B cell (primary cell): ENCODE results near the gene ENTHD1. TPM values are rescaled to one million over a fixed set of nuclear protein-coding genes. Genes with fewer than 3 reads are reported as not detected.

Source experiments
- ATAC-seq: fragments of 200-7000 bp; cut with Tn5 transposase; one replicate; pipeline ENCODE4 v1.10.0; 2021; ENCODE audit warnings: low read depth, mild to moderate bottlenecking, moderate number of reproducible peaks, moderate library complexity
- CTCF ChIA-PET: fragments of 350-600 bp; sonication (Branson Sonifier 250); formaldehyde crosslinking; loops from one replicate; lab custom pipeline; 2021; ENCODE audit warnings: antibody characterized with exemption, inconsistent platforms; lab: Charles Lee
- POLR2A ChIA-PET: fragments of 350-600 bp; sonication (Branson Sonifier 250); formaldehyde crosslinking; loops from one replicate; lab custom pipeline; 2021; ENCODE audit warnings: antibody characterized with exemption; lab: Charles Lee
- DNase-seq: peaks from one replicate; pipeline ENCODE4 v3.0.0; 2013
- H2AFZ ChIP-seq: 2 replicates; pipeline ENCODE4 v1.6.1; 2012; ENCODE audit warnings: mild to moderate bottlenecking, low read depth, low read length; ENCODE audit not compliant: insufficient read depth, poor library complexity, severe bottlenecking
- H3K27ac ChIP-seq, 2 donors: 1 replicate in 1 of 2; 2 replicates in 1 of 2; pipeline ENCODE4 v1.5.1; 2012 to 2013; ENCODE audit warnings: low read length in 2 of 2, mild to moderate bottlenecking in 2 of 2, moderate library complexity in 1 of 2
- H3K27me3 ChIP-seq, 4 experiments: fragments of 200-600 bp in 1 of 4; sonication (generic) in 1 of 4; replicated peaks in 1 of 4; 1 replicate in 2 of 4; 2 replicates in 2 of 4; pipeline versions ENCODE4 v1.6.1 to v1.7.0; 2013 to 2016; ENCODE audit warnings: low read length in 3 of 4, mild to moderate bottlenecking in 2 of 4, mixed read lengths in 1 of 4, moderate library complexity in 1 of 4; ENCODE audit not compliant: insufficient read depth in 4 of 4, control insufficient read depth in 3 of 4; ENCODE audit errors: control extremely low read depth in 1 of 4
- H3K36me3 ChIP-seq, 2 experiments: replicated peaks in 1 of 2; 1 replicate in 1 of 2; 2 replicates in 1 of 2; pipeline versions ENCODE4 v1.6.1 to v1.7.1; 2013; ENCODE audit warnings: low read length in 1 of 2; ENCODE audit not compliant: insufficient read depth in 2 of 2, control insufficient read depth in 1 of 2; ENCODE audit errors: control extremely low read depth in 1 of 2, extremely low read depth in 1 of 2
- H3K4me1 ChIP-seq, 2 donors: fragments of 200-600 bp in 1 of 2; sonication (generic) in 1 of 2; 1 replicate in 1 of 2; 2 replicates in 1 of 2; pipeline versions ENCODE4 v1.5.1 to v1.6.1; 2013 to 2017; ENCODE audit warnings: low read length in 2 of 2; ENCODE audit not compliant: control insufficient read depth in 2 of 2, insufficient read depth in 2 of 2
- H3K4me2 ChIP-seq: replicated peaks from 2 replicates; pipeline ENCODE3; 2012; ENCODE audit warnings: mild to moderate bottlenecking, low read depth, low read length; ENCODE audit not compliant: poor library complexity, severe bottlenecking
- H3K4me3 ChIP-seq, 5 experiments: fragments of 200-600 bp in 1 of 5; sonication (generic) in 1 of 5; 1 replicate in 3 of 5; 2 replicates in 2 of 5; pipeline versions ENCODE4 v1.5.1 to v1.7.0; 2011 to 2016; ENCODE audit warnings: low read length in 4 of 5, mild to moderate bottlenecking in 4 of 5, low read depth in 2 of 5, control low read depth in 1 of 5, moderate library complexity in 1 of 5; ENCODE audit not compliant: insufficient read depth in 1 of 5; ENCODE audit errors: control extremely low read depth in 1 of 5, extremely low read depth in 1 of 5
- H3K79me2 ChIP-seq: fragments of 200-600 bp; sonication (generic); one replicate; pipeline ENCODE4 v1.6.0; 2016; ENCODE audit warnings: low read length; ENCODE audit not compliant: control insufficient read depth, insufficient read depth
- H3K9ac ChIP-seq: fragments of 200-600 bp; sonication (generic); 2 replicates; pipeline ENCODE4 v1.6.1; 2017; ENCODE audit warnings: mild to moderate bottlenecking, low read length, moderate library complexity
- H3K9me3 ChIP-seq, 3 donors: one replicate each; pipeline versions ENCODE4 v1.6.1 to v1.7.1; 2013; ENCODE audit warnings: low read length in 2 of 3; ENCODE audit not compliant: control insufficient read depth in 2 of 3, insufficient read depth in 1 of 3; ENCODE audit errors: control extremely low read depth in 1 of 3
- H4K20me1 ChIP-seq: 2 replicates; pipeline ENCODE4 v1.6.0; 2012; ENCODE audit warnings: mild to moderate bottlenecking, low read length; ENCODE audit not compliant: insufficient read depth, control insufficient read depth, poor library complexity, severe bottlenecking
- H3K27ac Mint-ChIP-seq: one replicate; pipeline ENCODE4 v1.8.0; 2021; ENCODE audit warnings: mixed read lengths
- H3K27me3 Mint-ChIP-seq: one replicate; pipeline ENCODE4 v1.8.0; 2021; ENCODE audit warnings: mixed read lengths
- H3K4me1 Mint-ChIP-seq: one replicate; pipeline ENCODE4 v1.8.0; 2021; ENCODE audit warnings: mixed read lengths
- H3K4me3 Mint-ChIP-seq: one replicate; pipeline ENCODE4 v1.8.0; 2021; ENCODE audit warnings: mixed read lengths
- H3K9me3 Mint-ChIP-seq: one replicate; pipeline ENCODE4 v1.8.0; 2022; ENCODE audit warnings: mixed read lengths; ENCODE audit not compliant: insufficient read depth
- CTCF ChIP-seq: fragments of 200-600 bp; IDR thresholded peaks from one replicate; pipeline ENCODE4 v1.8.0; 2022; ENCODE audit warnings: antibody characterized with exemption, mild to moderate bottlenecking
- EZH2 ChIP-seq: IDR thresholded peaks from 2 replicates; pipeline ENCODE4 v1.6.1; 2012; ENCODE audit warnings: borderline replicate concordance, low read depth, mild to moderate bottlenecking, moderate library complexity, low read length; ENCODE audit not compliant: insufficient read depth, poor library complexity, severe bottlenecking
- WGBS: methylation state at CpG from one replicate; pipeline ENCODE4 v1.1.5; 2013; ENCODE audit warnings: missing lambda C conversion rate; ENCODE audit not compliant: insufficient coverage; 5-methylcytosine and 5-hydroxymethylcytosine counted together
- intact Hi-C: fragments of 100-400 bp; cut with micrococcal nuclease; formaldehyde crosslinking; loops from one replicate; pipeline ENCODE4 v1.10.0; 2022
- polyA plus RNA-seq: library from polyadenylated mRNA; depleted of rRNA; stranded (reverse); fragments of >200 nt; gene quantifications from 2 replicates; pipeline ENCODE4 v1.2.3, GENCODE V29; 2012
- total RNA-seq, 2 donors: library from RNA; stranded (reverse); fragments of 120-200 nt in 1 of 2; gene quantifications; 1 replicate in 1 of 2; 2 replicates in 1 of 2; pipeline versions ENCODE4 v1.2.3 to v1.2.4, GENCODE V29; 2013 to 2022

Gene ENTHD1
- total and polyA plus RNA-seq, 2 donors (not counting 1 experiment from before 2014, with no cell fraction given) = not detected

GRCh38 chr22:39931251-39931650 is 37.7 kb upstream of the ENTHD1 start:
- TF ChIP-seq CTCF (no peak), EZH2 (no peak)
- Histone ChIP-seq H4K20me1 (peaks cover 3% of the 10 kb centered on the region), H3K4me1 (peaks cover 50 to 66% of the 10 kb centered on the region in 2 donors), H3K27ac (no peak overlapping the region), H3K9ac (no peak overlapping the region), H3K79me2 (peaks cover 43% of the 10 kb centered on the region), H3K9me3 (no peaks in the 10 kb centered on the region), H3K36me3 (peaks cover 3% of the 10 kb centered on the region in 2 experiments), H3K27me3 (no peaks in the 10 kb centered on the region), H2AFZ (no peak overlapping the region), H3K4me2 (peak overlapping the region; percentile 11), H3K4me3 (no peak overlapping the region)
- ChIA-PET CTCF (no interaction called here), POLR2A (no interaction called here)
- ATAC-seq (no peak), DNase-seq (no peak)
- H3K4me3 Mint-ChIP-seq = no peak overlapping the region
- no peaks in the 10 kb centered on the region for H3K9me3 Mint-ChIP-seq
- peaks cover 41% of the 10 kb centered on the region for H3K4me1 Mint-ChIP-seq
- H3K27me3 Mint-ChIP-seq = no peaks in the 10 kb centered on the region
- WGBS = 61% methylated on average over 2 of the region's 2 CpGs
- intact Hi-C loops = loop anchor here (10.0 kb wide), 1 partner anchor 96 kb away; no protein-coding TSS in a partner anchor
- H3K27ac Mint-ChIP-seq = no peak overlapping the region

DNA sequence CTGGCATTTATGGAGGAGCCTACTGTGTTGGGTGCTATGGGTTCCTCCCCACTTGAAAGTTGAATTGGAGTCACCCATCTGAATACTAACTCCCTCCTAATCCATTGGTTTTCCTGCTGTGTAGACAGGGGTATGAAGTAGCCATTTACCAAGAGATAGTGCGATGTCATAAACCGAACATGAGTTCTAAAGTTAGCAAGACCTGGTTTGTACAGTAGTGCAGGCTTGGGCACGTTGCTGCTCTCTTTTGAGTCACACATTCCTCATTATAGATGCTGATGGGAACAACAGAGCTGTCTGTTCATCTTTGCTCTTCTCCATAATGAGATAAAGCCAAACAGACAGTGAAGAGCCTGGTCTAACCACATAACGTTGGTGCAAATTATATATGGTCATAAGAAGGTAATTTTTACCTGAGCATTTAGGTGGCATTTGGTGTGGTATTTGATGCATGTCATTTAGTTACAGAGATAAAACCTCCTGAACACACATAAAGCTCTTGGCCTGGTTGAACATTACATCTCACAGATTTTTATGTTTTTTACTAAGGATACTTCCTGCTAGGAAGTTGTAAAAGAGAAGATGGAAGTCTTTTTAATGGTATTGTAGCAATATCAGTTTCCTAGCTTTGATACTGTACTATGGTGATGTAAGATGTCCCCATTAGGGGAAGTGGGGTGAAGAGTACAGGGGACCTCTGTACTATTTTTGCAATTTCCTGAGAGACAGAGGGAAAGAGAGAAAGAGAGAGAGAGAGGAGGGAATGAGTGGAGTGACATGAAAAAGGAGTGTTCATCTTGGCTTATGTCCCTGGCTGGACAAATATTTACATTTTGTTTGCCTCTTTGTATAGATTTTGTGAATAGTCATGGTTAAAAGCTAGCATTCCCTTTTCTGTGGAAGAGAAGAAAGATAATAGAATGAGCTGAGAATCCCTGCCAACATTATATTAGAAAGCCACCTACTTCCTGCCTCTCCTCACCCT is 35.3 kb upstream of the ENTHD1 start:
- ChIA-PET POLR2A (no interaction called here), CTCF (interaction anchor here (1.2 to 1.6 kb wide), 3 partner anchors 11 to 93 kb away, joined by 4 to 6 read pairs (median 4); no protein-coding TSS in a partner anchor)
- no peak overlapping the region for H3K4me3 Mint-ChIP-seq
- H3K4me3 ChIP-seq = no peak overlapping the region
- H3K36me3 ChIP-seq = peaks cover 3% of the 10 kb centered on the region in 2 experiments
- TF ChIP-seq CTCF (no peak), EZH2 (no peak)
- no peaks in the 10 kb centered on the region for H3K27me3 ChIP-seq
- H3K9ac ChIP-seq = no peak overlapping the region
- intact Hi-C loops = no loop called here
- H3K9me3 Mint-ChIP-seq = no peaks in the 10 kb centered on the region
- H3K27me3 Mint-ChIP-seq = peaks cover 3% of the 10 kb centered on the region
- H2AFZ ChIP-seq = no peak overlapping the region
- H3K27ac ChIP-seq = no peak overlapping the region
- WGBS = 89% methylated on average over 3 of the region's 4 CpGs
- H3K27ac Mint-ChIP-seq = no peak overlapping the region
- peak overlapping the region; percentile 17 for H3K4me2 ChIP-seq
- peaks cover 38 to 54% of the 10 kb centered on the region in 2 donors for H3K4me1 ChIP-seq
- DNase-seq (no peak), ATAC-seq (no peak)
- H4K20me1 ChIP-seq = peaks cover 3% of the 10 kb centered on the region
- H3K4me1 Mint-ChIP-seq = peaks cover 36% of the 10 kb centered on the region
- peaks cover 57% of the 10 kb centered on the region for H3K79me2 ChIP-seq
- H3K9me3 ChIP-seq = no peaks in the 10 kb centered on the region
